KOPT-K1 (cell line): ENCODE measurements around the gene OR5K4.

Experiments used
- H3K27ac ChIP-seq: fragments of 200-600 bp; sonication (generic); 2 replicates; pipeline ENCODE4 v1.5.1; 2016; ENCODE audit warnings: antibody characterized with exemption, mild to moderate bottlenecking, low read depth, low read length; ENCODE audit not compliant: poor library complexity, severe bottlenecking
- H3K36me3 ChIP-seq: fragments of 200-600 bp; sonication (generic); 2 replicates; pipeline ENCODE4 v1.5.1; 2017; ENCODE audit warnings: antibody characterized with exemption, mild to moderate bottlenecking, low read length, moderate library complexity; ENCODE audit not compliant: insufficient read depth
- H3K9me3 ChIP-seq: fragments of 200-600 bp; sonication (generic); 2 replicates; pipeline ENCODE4 v1.5.1; 2017; ENCODE audit warnings: antibody characterized with exemption, low read length, mild to moderate bottlenecking; ENCODE audit not compliant: insufficient read depth, poor library complexity, severe bottlenecking

The OR5K4 gene

GRCh38 chr3:98404010-98404409, 50.4 kb downstream of the OR5K4 start:
- Histone ChIP-seq H3K9me3 (peaks cover 15% of the 10 kb centered on the region), H3K36me3 (no peaks in the 10 kb centered on the region), H3K27ac (no peak overlapping the region)
